ENCODE data around the gene LDHD. TPM values are rescaled to one million over a fixed set of nuclear protein-coding genes. Genes with fewer than 3 reads are reported as not detected.

LDHD gene
- total and polyA plus RNA-seq, 2 of the 13 experiments (the other 11 are each of a cell fraction or from before 2014, with no cell fraction given): 9.1 to 9.8 TPM

DNA sequence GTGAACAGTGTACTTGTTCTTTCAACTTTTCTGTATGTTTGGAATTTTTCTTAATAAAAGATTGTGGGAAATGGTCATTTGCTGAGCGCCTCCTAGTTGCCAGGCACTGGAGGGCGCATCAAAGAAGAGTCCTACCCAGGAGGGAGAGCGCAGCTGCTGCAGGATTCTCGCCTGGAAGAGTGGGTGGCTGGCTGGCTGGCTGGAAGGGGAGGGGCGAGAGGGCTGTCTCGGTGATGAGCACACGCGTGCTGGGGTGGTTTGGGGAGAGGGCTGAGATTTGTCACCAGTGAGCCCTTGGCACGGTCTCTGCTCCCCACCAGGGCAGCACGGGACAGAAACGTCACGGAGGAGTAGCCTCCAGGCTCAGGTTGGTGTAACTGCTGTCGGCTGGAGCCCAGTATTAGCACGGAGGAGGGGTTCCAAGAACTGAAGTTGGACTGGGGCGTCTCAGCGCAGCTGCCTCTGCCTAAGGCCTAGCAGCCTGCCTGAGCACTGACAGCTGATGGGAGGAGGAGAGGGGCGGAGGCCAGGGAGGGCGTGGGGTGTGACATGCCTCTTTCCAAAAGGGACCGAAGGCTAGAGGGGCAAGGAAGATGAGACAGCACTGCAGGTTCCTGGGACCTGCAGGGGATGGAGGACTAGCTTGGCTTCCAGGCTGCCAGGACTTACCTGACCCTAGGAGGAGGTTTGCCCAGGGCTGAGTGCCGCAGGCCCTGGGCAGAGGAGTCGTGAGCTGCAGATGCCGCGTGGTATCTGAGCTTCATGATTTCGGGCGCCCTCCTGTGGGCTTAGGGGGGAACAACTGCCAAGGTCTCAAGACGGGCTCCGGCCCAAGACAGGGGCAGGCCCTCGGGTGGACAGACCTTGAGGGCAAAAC lies 5.7 kb downstream of the LDHD start (continued):
- TF ChIP-seq ZBTB3 (CRISPR knock-in tag; IDR thresholded peaks at IDR 0.05; ENCODE audit: borderline replicate concordance, low read depth): no peak
- no peak for TF ChIP-seq ZKSCAN1 (IDR thresholded peaks at IDR 0.05; ENCODE audit: low read length)
- TF ChIP-seq ZNF205 (CRISPR knock-in tag; IDR thresholded peaks at IDR 0.05): no peak
- TF ChIP-seq CREB1 (IDR thresholded peaks at IDR 0.05): no peak; the same call in 1 of the 2 replicates
- no peak for TF ChIP-seq CREB1 (CRISPR knock-in tag; IDR thresholded peaks at IDR 0.05)
- TF ChIP-seq, protein P1, sequence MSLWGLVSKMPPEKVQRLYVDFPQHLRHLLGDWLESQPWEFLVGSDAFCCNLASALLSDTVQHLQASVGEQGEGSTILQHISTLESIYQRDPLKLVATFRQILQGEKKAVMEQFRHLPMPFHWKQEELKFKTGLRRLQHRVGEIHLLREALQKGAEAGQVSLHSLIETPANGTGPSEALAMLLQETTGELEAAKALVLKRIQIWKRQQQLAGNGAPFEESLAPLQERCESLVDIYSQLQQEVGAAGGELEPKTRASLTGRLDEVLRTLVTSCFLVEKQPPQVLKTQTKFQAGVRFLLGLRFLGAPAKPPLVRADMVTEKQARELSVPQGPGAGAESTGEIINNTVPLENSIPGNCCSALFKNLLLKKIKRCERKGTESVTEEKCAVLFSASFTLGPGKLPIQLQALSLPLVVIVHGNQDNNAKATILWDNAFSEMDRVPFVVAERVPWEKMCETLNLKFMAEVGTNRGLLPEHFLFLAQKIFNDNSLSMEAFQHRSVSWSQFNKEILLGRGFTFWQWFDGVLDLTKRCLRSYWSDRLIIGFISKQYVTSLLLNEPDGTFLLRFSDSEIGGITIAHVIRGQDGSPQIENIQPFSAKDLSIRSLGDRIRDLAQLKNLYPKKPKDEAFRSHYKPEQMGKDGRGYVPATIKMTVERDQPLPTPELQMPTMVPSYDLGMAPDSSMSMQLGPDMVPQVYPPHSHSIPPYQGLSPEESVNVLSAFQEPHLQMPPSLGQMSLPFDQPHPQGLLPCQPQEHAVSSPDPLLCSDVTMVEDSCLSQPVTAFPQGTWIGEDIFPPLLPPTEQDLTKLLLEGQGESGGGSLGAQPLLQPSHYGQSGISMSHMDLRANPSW (CRISPR knock-in tag; IDR thresholded peaks at IDR 0.05; ENCODE audit: borderline replicate concordance): no peak
- TF ChIP-seq, protein P2, sequence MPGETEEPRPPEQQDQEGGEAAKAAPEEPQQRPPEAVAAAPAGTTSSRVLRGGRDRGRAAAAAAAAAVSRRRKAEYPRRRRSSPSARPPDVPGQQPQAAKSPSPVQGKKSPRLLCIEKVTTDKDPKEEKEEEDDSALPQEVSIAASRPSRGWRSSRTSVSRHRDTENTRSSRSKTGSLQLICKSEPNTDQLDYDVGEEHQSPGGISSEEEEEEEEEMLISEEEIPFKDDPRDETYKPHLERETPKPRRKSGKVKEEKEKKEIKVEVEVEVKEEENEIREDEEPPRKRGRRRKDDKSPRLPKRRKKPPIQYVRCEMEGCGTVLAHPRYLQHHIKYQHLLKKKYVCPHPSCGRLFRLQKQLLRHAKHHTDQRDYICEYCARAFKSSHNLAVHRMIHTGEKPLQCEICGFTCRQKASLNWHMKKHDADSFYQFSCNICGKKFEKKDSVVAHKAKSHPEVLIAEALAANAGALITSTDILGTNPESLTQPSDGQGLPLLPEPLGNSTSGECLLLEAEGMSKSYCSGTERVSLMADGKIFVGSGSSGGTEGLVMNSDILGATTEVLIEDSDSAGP (CRISPR knock-in tag; IDR thresholded peaks at IDR 0.05; ENCODE audit: borderline replicate concordance): peak; percentile 93
- no peak for TF ChIP-seq PRMT3 (CRISPR knock-in tag; IDR thresholded peaks at IDR 0.05; ENCODE audit: borderline replicate concordance, low read depth)
- TF ChIP-seq CBX2 (IDR thresholded peaks at IDR 0.05; ENCODE audit: low read depth, low read length): no peak
- no peak for TF ChIP-seq CBX2 (CRISPR knock-in tag; IDR thresholded peaks at IDR 0.05; ENCODE audit: low read depth)
- TF ChIP-seq ZNF263 (CRISPR knock-in tag; IDR thresholded peaks at IDR 0.05): peak; percentile 72
- peak; percentile 8 for TF ChIP-seq HNRNPH1 (optimal IDR thresholded peaks at IDR 0.05; ENCODE audit: low read depth, low read length)
- TF ChIP-seq ZNF550 (CRISPR knock-in tag; IDR thresholded peaks at IDR 0.05; ENCODE audit: borderline replicate concordance): no peak; the same call in 1 of the 2 replicates
- no peak for TF ChIP-seq CHD4 (IDR thresholded peaks at IDR 0.05; ENCODE audit: borderline replicate concordance, low read length)
- TF ChIP-seq, protein P3, sequence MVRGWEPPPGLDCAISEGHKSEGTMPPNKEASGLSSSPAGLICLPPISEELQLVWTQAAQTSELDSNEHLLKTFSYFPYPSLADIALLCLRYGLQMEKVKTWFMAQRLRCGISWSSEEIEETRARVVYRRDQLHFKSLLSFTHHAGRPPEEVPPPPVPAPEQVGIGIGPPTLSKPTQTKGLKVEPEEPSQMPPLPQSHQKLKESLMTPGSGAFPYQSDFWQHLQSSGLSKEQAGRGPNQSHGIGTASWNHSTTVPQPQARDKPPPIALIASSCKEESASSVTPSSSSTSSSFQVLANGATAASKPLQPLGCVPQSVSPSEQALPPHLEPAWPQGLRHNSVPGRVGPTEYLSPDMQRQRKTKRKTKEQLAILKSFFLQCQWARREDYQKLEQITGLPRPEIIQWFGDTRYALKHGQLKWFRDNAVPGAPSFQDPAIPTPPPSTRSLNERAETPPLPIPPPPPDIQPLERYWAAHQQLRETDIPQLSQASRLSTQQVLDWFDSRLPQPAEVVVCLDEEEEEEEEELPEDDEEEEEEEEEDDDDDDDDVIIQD (CRISPR knock-in tag; IDR thresholded peaks at IDR 0.05; ENCODE audit: low read depth): 0 out of 2 replicates have a peak, but pooled peaks have one; percentile 48
- 0 out of 2 replicates have a peak, but pooled peaks have one; percentile 70 for TF ChIP-seq SMAD3 (CRISPR knock-in tag; IDR thresholded peaks at IDR 0.05)
- TF ChIP-seq NFKBIZ (CRISPR knock-in tag; IDR thresholded peaks at IDR 0.05): peak; percentile 88
- no peak for TF ChIP-seq ZFP37 (CRISPR knock-in tag; IDR thresholded peaks at IDR 0.05; ENCODE audit: borderline replicate concordance)
- 0 out of 2 replicates have a peak, but pooled peaks have one; percentile 47 for TF ChIP-seq ARID2 (CRISPR knock-in tag; IDR thresholded peaks at IDR 0.05; ENCODE audit: borderline replicate concordance)
- no peak; the same call in 1 of the 2 replicates for TF ChIP-seq YEATS2 (CRISPR knock-in tag; IDR thresholded peaks at IDR 0.05; ENCODE audit: borderline replicate concordance)
- TF ChIP-seq, protein P4, sequence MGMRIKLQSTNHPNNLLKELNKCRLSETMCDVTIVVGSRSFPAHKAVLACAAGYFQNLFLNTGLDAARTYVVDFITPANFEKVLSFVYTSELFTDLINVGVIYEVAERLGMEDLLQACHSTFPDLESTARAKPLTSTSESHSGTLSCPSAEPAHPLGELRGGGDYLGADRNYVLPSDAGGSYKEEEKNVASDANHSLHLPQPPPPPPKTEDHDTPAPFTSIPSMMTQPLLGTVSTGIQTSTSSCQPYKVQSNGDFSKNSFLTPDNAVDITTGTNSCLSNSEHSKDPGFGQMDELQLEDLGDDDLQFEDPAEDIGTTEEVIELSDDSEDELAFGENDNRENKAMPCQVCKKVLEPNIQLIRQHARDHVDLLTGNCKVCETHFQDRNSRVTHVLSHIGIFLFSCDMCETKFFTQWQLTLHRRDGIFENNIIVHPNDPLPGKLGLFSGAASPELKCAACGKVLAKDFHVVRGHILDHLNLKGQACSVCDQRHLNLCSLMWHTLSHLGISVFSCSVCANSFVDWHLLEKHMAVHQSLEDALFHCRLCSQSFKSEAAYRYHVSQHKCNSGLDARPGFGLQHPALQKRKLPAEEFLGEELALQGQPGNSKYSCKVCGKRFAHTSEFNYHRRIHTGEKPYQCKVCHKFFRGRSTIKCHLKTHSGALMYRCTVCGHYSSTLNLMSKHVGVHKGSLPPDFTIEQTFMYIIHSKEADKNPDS (CRISPR knock-in tag; IDR thresholded peaks at IDR 0.05): peak; percentile 58; the same call in 1 of the 2 replicates
